Nephron progenitor cell (in vitro differentiated cells): ENCODE measurements around the gene RPL6.
A peak's percentile ranks its signal among the peaks of the same experiment; 100 is the strongest.

ENCODE experiments used
- DNase-seq: peaks from one replicate; pipeline ENCODE4 v3.0.0; 2021
- H3K27ac Mint-ChIP-seq: 2 replicates; pipeline ENCODE4 v1.8.0; 2021; ENCODE audit warnings: mild to moderate bottlenecking, moderate library complexity, mixed read lengths
- H3K27me3 Mint-ChIP-seq: 2 replicates; pipeline ENCODE4 v1.8.0; 2021; ENCODE audit warnings: mild to moderate bottlenecking, low read depth, mixed read lengths; ENCODE audit not compliant: poor library complexity
- H3K36me3 Mint-ChIP-seq: 2 replicates; pipeline ENCODE4 v1.8.0; 2021; ENCODE audit warnings: low read depth, mixed read lengths
- H3K4me1 Mint-ChIP-seq: 2 replicates; pipeline ENCODE4 v1.8.0; 2021; ENCODE audit warnings: mixed read lengths
- H3K4me3 Mint-ChIP-seq: 2 replicates; pipeline ENCODE4 v1.8.0; 2021; ENCODE audit warnings: mild to moderate bottlenecking, moderate library complexity, mixed read lengths
- H3K9me3 Mint-ChIP-seq: 2 replicates; pipeline ENCODE4 v1.8.0; 2021; ENCODE audit warnings: mild to moderate bottlenecking, moderate library complexity, mixed read lengths
- CTCF ChIP-seq: fragments of 200-600 bp; sonication (generic); IDR thresholded peaks from 2 replicates; pipeline ENCODE4 v1.5.0; 2021; ENCODE audit warnings: antibody characterized with exemption

The RPL6 gene

GRCh38 chr12:112381883-112382796 lies 27.3 kb downstream of the RPL6 start, which contains the start of gene HECTD4:
Gene HECTD4, minus strand, starts transcription at chr12:112382431. Its CDS starts 303 bp downstream, at chr12:112382128.
- H3K27me3 Mint-ChIP-seq: no peaks in the 10 kb centered on the region
- DNase-seq: peak; percentile 99
- H3K4me3 Mint-ChIP-seq: peak within 1 kb of the TSS; percentile 97
- H3K4me1 Mint-ChIP-seq: peaks cover 29% of the 10 kb centered on the region
- peaks cover 19% of the 10 kb centered on the region for H3K36me3 Mint-ChIP-seq
- H3K9me3 Mint-ChIP-seq: peaks cover 6% of the 10 kb centered on the region
- TF ChIP-seq CTCF: no peak
- H3K27ac Mint-ChIP-seq: peak within 1 kb of the TSS; percentile 97

- peak; percentile 50 for DNase-seq
- H3K4me1 Mint-ChIP-seq: peaks cover 22% of the 10 kb centered on the region
Measured at GRCh38 chr12:112381406-112381882, 28.0 kb downstream of the RPL6 start.

GRCh38 chr12:112380663-112381405 lies 28.6 kb downstream of the RPL6 start:
- Mint-ChIP-seq H3K4me3 (peak overlapping the region; percentile 97), H3K27me3 (no peaks in the 10 kb centered on the region), H3K9me3 (peaks cover 13% of the 10 kb centered on the region), H3K36me3 (peaks cover 26% of the 10 kb centered on the region), H3K4me1 (peaks cover 19% of the 10 kb centered on the region), H3K27ac (peak overlapping the region; percentile 97)
- no peak for TF ChIP-seq CTCF
- DNase-seq: peak; percentile 46

More at GRCh38 chr12:112381406-112381882, 28.0 kb downstream of the RPL6 start:
- peaks cover 23% of the 10 kb centered on the region for H3K36me3 Mint-ChIP-seq
- no peaks in the 10 kb centered on the region for H3K27me3 Mint-ChIP-seq
- peaks cover 10% of the 10 kb centered on the region for H3K9me3 Mint-ChIP-seq
- peak overlapping the region; percentile 97 for H3K27ac Mint-ChIP-seq
- TF ChIP-seq CTCF: no peak
- H3K4me3 Mint-ChIP-seq: peak overlapping the region; percentile 97

- DNase-seq: no peak
- Mint-ChIP-seq H3K36me3 (peaks cover 44% of the 10 kb centered on the region), H3K9me3 (peaks cover 18% of the 10 kb centered on the region), H3K4me3 (no peak overlapping the region), H3K27me3 (no peaks in the 10 kb centered on the region), H3K4me1 (peaks cover 12% of the 10 kb centered on the region), H3K27ac (no peak overlapping the region)
- no peak for TF ChIP-seq CTCF
Measured at GRCh38 chr12:112375105-112375504, 34.3 kb downstream of the RPL6 start.

- H3K27me3 Mint-ChIP-seq: no peaks in the 10 kb centered on the region
- H3K4me1 Mint-ChIP-seq: peaks cover 7% of the 10 kb centered on the region
- no peak overlapping the region for H3K27ac Mint-ChIP-seq
- no peak for DNase-seq
- H3K36me3 Mint-ChIP-seq: peaks cover 44% of the 10 kb centered on the region
- H3K4me3 Mint-ChIP-seq: no peak overlapping the region
- peaks cover 18% of the 10 kb centered on the region for H3K9me3 Mint-ChIP-seq
- TF ChIP-seq CTCF: no peak
Measured at GRCh38 chr12:112374166-112374740, 35.2 kb downstream of the RPL6 start.
